PFSK-1 (cell line): ENCODE data around the gene COL4A6.

Experiments used
- FOXP2 ChIP-seq: optimal IDR thresholded peaks from 2 replicates; pipeline ENCODE3; 2011; ENCODE audit warnings: borderline replicate concordance, control low read depth, inconsistent platforms; ENCODE audit not compliant: insufficient read depth; ENCODE audit errors: extremely low read length, extremely low read depth
- POLR2AphosphoS5 ChIP-seq: IDR thresholded peaks from 2 replicates; pipeline ENCODE4 v1.6.1; 2012; ENCODE audit warnings: low read depth, mild to moderate bottlenecking, control low read depth, low read length, moderate library complexity
- REST ChIP-seq, 2 experiments: IDR thresholded peaks; 2 replicates each; pipeline versions ENCODE4 v1.6.1 to v1.8.0; 2011 to 2012; ENCODE audit warnings: low read depth in 2 of 2, low read length in 2 of 2, control low read depth in 1 of 2, inconsistent platforms in 1 of 2, mild to moderate bottlenecking in 1 of 2, moderate library complexity in 1 of 2; ENCODE audit not compliant: insufficient read depth in 1 of 2
- SIN3A ChIP-seq: IDR thresholded peaks from 2 replicates; pipeline ENCODE4 v1.6.1; 2012; ENCODE audit warnings: mild to moderate bottlenecking, low read length, moderate library complexity, borderline replicate concordance; ENCODE audit not compliant: insufficient read depth
- TAF1 ChIP-seq: IDR thresholded peaks from 2 replicates; pipeline ENCODE4 v1.6.1; 2012; ENCODE audit warnings: low read length, control low read depth, borderline replicate concordance; ENCODE audit not compliant: insufficient read depth

- TF ChIP-seq TAF1, result no peak
- TF ChIP-seq REST (IDR thresholded peaks at IDR 0.05; ENCODE audit: insufficient read depth in 1 of 2, low read depth in 2 of 2, low read length in 2 of 2), result no peak
- no peak for TF ChIP-seq POLR2AphosphoS5
- TF ChIP-seq SIN3A, result no peak
- no peak for TF ChIP-seq FOXP2
Measured at GRCh38 chrX:108114541-108114940, 323.7 kb downstream of the COL4A6 start.
